ENCODE data around the gene ADAMTS20. TPM values are rescaled to one million over a fixed set of nuclear protein-coding genes. Genes with fewer than 3 reads are reported as not detected.

ADAMTS20 gene
- total RNA-seq, 1 experiment from 2014 or later, result 6.0 TPM

- TF ChIP-seq, protein P1, sequence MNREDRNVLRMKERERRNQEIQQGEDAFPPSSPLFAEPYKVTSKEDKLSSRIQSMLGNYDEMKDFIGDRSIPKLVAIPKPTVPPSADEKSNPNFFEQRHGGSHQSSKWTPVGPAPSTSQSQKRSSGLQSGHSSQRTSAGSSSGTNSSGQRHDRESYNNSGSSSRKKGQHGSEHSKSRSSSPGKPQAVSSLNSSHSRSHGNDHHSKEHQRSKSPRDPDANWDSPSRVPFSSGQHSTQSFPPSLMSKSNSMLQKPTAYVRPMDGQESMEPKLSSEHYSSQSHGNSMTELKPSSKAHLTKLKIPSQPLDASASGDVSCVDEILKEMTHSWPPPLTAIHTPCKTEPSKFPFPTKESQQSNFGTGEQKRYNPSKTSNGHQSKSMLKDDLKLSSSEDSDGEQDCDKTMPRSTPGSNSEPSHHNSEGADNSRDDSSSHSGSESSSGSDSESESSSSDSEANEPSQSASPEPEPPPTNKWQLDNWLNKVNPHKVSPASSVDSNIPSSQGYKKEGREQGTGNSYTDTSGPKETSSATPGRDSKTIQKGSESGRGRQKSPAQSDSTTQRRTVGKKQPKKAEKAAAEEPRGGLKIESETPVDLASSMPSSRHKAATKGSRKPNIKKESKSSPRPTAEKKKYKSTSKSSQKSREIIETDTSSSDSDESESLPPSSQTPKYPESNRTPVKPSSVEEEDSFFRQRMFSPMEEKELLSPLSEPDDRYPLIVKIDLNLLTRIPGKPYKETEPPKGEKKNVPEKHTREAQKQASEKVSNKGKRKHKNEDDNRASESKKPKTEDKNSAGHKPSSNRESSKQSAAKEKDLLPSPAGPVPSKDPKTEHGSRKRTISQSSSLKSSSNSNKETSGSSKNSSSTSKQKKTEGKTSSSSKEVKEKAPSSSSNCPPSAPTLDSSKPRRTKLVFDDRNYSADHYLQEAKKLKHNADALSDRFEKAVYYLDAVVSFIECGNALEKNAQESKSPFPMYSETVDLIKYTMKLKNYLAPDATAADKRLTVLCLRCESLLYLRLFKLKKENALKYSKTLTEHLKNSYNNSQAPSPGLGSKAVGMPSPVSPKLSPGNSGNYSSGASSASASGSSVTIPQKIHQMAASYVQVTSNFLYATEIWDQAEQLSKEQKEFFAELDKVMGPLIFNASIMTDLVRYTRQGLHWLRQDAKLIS (CRISPR knock-in tag; IDR thresholded peaks at IDR 0.05; ENCODE audit: borderline replicate concordance), result no peak
- no peak for TF ChIP-seq GTF2I (CRISPR knock-in tag; conservative IDR thresholded peaks at IDR 0.05)
- no peak for TF ChIP-seq PRRX2 (CRISPR knock-in tag; IDR thresholded peaks at IDR 0.05)
- TF ChIP-seq SOX15 (CRISPR knock-in tag; IDR thresholded peaks at IDR 0.05), result no peak
- no peak for TF ChIP-seq ATF1 (CRISPR knock-in tag; IDR thresholded peaks at IDR 0.05)
- TF ChIP-seq, protein P2, sequence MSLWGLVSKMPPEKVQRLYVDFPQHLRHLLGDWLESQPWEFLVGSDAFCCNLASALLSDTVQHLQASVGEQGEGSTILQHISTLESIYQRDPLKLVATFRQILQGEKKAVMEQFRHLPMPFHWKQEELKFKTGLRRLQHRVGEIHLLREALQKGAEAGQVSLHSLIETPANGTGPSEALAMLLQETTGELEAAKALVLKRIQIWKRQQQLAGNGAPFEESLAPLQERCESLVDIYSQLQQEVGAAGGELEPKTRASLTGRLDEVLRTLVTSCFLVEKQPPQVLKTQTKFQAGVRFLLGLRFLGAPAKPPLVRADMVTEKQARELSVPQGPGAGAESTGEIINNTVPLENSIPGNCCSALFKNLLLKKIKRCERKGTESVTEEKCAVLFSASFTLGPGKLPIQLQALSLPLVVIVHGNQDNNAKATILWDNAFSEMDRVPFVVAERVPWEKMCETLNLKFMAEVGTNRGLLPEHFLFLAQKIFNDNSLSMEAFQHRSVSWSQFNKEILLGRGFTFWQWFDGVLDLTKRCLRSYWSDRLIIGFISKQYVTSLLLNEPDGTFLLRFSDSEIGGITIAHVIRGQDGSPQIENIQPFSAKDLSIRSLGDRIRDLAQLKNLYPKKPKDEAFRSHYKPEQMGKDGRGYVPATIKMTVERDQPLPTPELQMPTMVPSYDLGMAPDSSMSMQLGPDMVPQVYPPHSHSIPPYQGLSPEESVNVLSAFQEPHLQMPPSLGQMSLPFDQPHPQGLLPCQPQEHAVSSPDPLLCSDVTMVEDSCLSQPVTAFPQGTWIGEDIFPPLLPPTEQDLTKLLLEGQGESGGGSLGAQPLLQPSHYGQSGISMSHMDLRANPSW (CRISPR knock-in tag; conservative IDR thresholded peaks at IDR 0.05; ENCODE audit: low read depth), result no peak
- TF ChIP-seq, protein P3, sequence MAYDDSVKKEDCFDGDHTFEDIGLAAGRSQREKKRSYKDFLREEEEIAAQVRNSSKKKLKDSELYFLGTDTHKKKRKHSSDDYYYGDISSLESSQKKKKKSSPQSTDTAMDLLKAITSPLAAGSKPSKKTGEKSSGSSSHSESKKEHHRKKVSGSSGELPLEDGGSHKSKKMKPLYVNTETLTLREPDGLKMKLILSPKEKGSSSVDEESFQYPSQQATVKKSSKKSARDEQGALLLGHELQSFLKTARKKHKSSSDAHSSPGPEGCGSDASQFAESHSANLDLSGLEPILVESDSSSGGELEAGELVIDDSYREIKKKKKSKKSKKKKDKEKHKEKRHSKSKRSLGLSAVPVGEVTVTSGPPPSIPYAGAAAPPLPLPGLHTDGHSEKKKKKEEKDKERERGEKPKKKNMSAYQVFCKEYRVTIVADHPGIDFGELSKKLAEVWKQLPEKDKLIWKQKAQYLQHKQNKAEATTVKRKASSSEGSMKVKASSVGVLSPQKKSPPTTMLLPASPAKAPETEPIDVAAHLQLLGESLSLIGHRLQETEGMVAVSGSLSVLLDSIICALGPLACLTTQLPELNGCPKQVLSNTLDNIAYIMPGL (CRISPR knock-in tag; IDR thresholded peaks at IDR 0.05), result no peak
These were observed 194.9 kb downstream of the ADAMTS20 start (continued) for GRCh38 chr12:43357141-43357540.

DNA sequence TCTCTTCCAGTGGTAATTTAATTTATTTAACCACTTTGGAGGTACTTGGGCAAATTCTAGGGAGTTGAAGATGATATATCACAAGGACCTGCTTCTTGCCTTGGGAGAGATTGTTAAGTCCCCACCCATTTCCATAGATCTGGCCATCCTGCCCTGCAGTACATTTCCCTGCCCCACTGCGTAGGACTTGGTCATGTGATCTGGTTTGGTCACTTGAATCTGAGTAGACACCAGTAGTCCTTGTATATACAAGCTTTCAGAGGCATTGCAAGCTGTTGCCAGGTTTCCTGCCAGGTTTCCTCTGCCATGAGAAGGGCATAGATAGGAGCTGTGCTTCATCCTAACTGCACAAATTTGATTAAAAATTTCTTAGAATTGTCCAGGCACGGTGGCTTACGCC is 200.0 kb downstream of the ADAMTS20 start:
- ChIA-PET CTCF (interaction anchor here (1.4 kb wide), 1 partner anchor 14 kb away, joined by 3 read pairs; no protein-coding TSS in a partner anchor), POLR2A (no interaction called here)
- no peaks in the 10 kb centered on the region for H3K9me3 Mint-ChIP-seq
- peaks cover 2% of the 10 kb centered on the region; the same call in 1 of the 2 replicates for H3K36me3 Mint-ChIP-seq
- DNase-seq (ENCODE audit: low spot score) (no peak), ATAC-seq (no peak)
- no peaks in the 10 kb centered on the region for H3K27me3 Mint-ChIP-seq (ENCODE audit: low read depth)
- H3K4me3 Mint-ChIP-seq, result no peak overlapping the region
- no peak overlapping the region for H3K27ac Mint-ChIP-seq
- no peaks in the 10 kb centered on the region for H3K4me1 Mint-ChIP-seq
- no peak for TF ChIP-seq EMX1 (CRISPR knock-in tag; IDR thresholded peaks at IDR 0.05)
- TF ChIP-seq ZNF317 (CRISPR knock-in tag; IDR thresholded peaks at IDR 0.05; ENCODE audit: borderline replicate concordance, low read depth), result no peak
- TF ChIP-seq ZMAT4 (CRISPR knock-in tag; IDR thresholded peaks at IDR 0.05), result no peak
- TF ChIP-seq, protein P4, sequence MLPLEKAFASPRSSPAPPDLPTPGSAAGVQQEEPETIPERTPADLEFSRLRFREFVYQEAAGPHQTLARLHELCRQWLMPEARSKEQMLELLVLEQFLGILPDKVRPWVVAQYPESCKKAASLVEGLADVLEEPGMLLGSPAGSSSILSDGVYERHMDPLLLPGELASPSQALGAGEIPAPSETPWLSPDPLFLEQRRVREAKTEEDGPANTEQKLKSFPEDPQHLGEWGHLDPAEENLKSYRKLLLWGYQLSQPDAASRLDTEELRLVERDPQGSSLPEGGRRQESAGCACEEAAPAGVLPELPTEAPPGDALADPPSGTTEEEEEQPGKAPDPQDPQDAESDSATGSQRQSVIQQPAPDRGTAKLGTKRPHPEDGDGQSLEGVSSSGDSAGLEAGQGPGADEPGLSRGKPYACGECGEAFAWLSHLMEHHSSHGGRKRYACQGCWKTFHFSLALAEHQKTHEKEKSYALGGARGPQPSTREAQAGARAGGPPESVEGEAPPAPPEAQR (CRISPR knock-in tag; IDR thresholded peaks at IDR 0.05), result no peak
- TF ChIP-seq, protein P1 (CRISPR knock-in tag; IDR thresholded peaks at IDR 0.05; ENCODE audit: borderline replicate concordance), result no peak
- no peak for TF ChIP-seq TEAD1 (CRISPR knock-in tag; IDR thresholded peaks at IDR 0.05)
- TF ChIP-seq ZNF423 (CRISPR knock-in tag; IDR thresholded peaks at IDR 0.05), result no peak
- TF ChIP-seq AR (CRISPR knock-in tag; IDR thresholded peaks at IDR 0.05), result no peak
- TF ChIP-seq NR3C1 (CRISPR knock-in tag; conservative IDR thresholded peaks at IDR 0.05; ENCODE audit: low read depth), result no peak
- no peak for TF ChIP-seq ATF1 (CRISPR knock-in tag; IDR thresholded peaks at IDR 0.05)
- TF ChIP-seq MYBL2 (CRISPR knock-in tag; IDR thresholded peaks at IDR 0.05), result no peak
- no peak for TF ChIP-seq ZNF219 (CRISPR knock-in tag; IDR thresholded peaks at IDR 0.05; ENCODE audit: borderline replicate concordance)

Data from WTC11 (cell line).